ENCODE measurements around the gene PCDHGA8.
"Not testable (repeated sequence)": the region's sequence is repeated elsewhere in the genome, so short reads cannot be mapped to it uniquely, and the experiment has no call there.

Gene PCDHGA8

GRCh38 chr5:141384471-141385267 lies 7.8 kb upstream of the PCDHGA8 start:
- FAIRE-seq (no peak), DNase-seq (ENCODE audit: insufficient read length, low spot score) (no peak)
- TF ChIP-seq SPI1 (IDR thresholded peaks at IDR 0.05; ENCODE audit: low read depth, low read length), result no peak

- not testable (repeated sequence) for DNase-seq (ENCODE audit: insufficient read length, low spot score); FAIRE-seq
Observed at GRCh38 chr5:141387557-141388311, 4.7 kb upstream of the PCDHGA8 start, which contains the start of gene PCDHGB4. Gene PCDHGB4, plus strand, starts transcription at chr5:141387698. Its CDS starts 187 bp downstream, at chr5:141387885.

- TF ChIP-seq POU2F2 (IDR thresholded peaks at IDR 0.05; ENCODE audit: low read depth, low read length), result no peak
- no peak for TF ChIP-seq POLR2AphosphoS5 (IDR thresholded peaks at IDR 0.05; ENCODE audit: low read depth, low read length)
- no peak for TF ChIP-seq POLR2A (IDR thresholded peaks at IDR 0.05; ENCODE audit: low read depth, low read length)
- no peak for TF ChIP-seq TAF1 (IDR thresholded peaks at IDR 0.05; ENCODE audit: low read depth, low read length)
- TF ChIP-seq PAX5 (IDR thresholded peaks at IDR 0.05; ENCODE audit: insufficient read depth, low read length, severe bottlenecking), result no peak
- no peak for TF ChIP-seq SPI1 (IDR thresholded peaks at IDR 0.05; ENCODE audit: low read depth, low read length)
- no peak for FAIRE-seq
- DNase-seq (ENCODE audit: insufficient read length, low spot score), result no peak
Observed at GRCh38 chr5:141388661-141389060, 3.8 kb upstream of the PCDHGA8 start.

- FAIRE-seq (no peak), DNase-seq (ENCODE audit: insufficient read length, low spot score) (no peak)
- TF ChIP-seq POLR2A (IDR thresholded peaks at IDR 0.05; ENCODE audit: low read depth, low read length) (no peak), TAF1 (IDR thresholded peaks at IDR 0.05; ENCODE audit: low read depth, low read length) (no peak), PAX5 (IDR thresholded peaks at IDR 0.05; ENCODE audit: insufficient read depth, low read length, severe bottlenecking) (no peak), POLR2AphosphoS5 (IDR thresholded peaks at IDR 0.05; ENCODE audit: low read depth, low read length) (no peak), SPI1 (IDR thresholded peaks at IDR 0.05; ENCODE audit: low read depth, low read length) (no peak)
Observed at GRCh38 chr5:141389153-141390042, 3.0 kb upstream of the PCDHGA8 start.

GRCh38 chr5:141393267-141393666 lies 834 bp downstream of the PCDHGA8 start:
- FAIRE-seq, result no peak
- TF ChIP-seq SPI1 (IDR thresholded peaks at IDR 0.05; ENCODE audit: low read depth, low read length) (no peak), POLR2A (IDR thresholded peaks at IDR 0.05; ENCODE audit: low read depth, low read length) (no peak), POLR2AphosphoS5 (IDR thresholded peaks at IDR 0.05; ENCODE audit: low read depth, low read length) (no peak), POU2F2 (IDR thresholded peaks at IDR 0.05; ENCODE audit: low read depth, low read length) (no peak), PAX5 (IDR thresholded peaks at IDR 0.05; ENCODE audit: insufficient read depth, low read length, severe bottlenecking) (no peak), TAF1 (IDR thresholded peaks at IDR 0.05; ENCODE audit: low read depth, low read length) (no peak)

GRCh38 chr5:141394401-141395187 lies 2.2 kb downstream of the PCDHGA8 start:
- not testable (repeated sequence) for FAIRE-seq

More at GRCh38 chr5:141393267-141393666, 834 bp downstream of the PCDHGA8 start:
- no peak for DNase-seq (ENCODE audit: insufficient read length, low spot score)

GRCh38 chr5:141397756-141398551 lies 5.5 kb downstream of the PCDHGA8 start, which contains the start of gene PCDHGB5:
Gene PCDHGB5, plus strand, starts transcription at chr5:141397947. Its CDS starts 181 bp downstream, at chr5:141398128.
- FAIRE-seq; DNase-seq (ENCODE audit: insufficient read length, low spot score): not testable (repeated sequence)

More at GRCh38 chr5:141394401-141395187, 2.2 kb downstream of the PCDHGA8 start:
- DNase-seq (ENCODE audit: insufficient read length, low spot score), result not testable (repeated sequence)

GRCh38 chr5:141398608-141399007 lies 6.2 kb downstream of the PCDHGA8 start:
- no peak for DNase-seq (ENCODE audit: insufficient read length, low spot score)
- FAIRE-seq, result no peak
- no peak for TF ChIP-seq SPI1 (IDR thresholded peaks at IDR 0.05; ENCODE audit: low read depth, low read length)
- TF ChIP-seq TAF1 (IDR thresholded peaks at IDR 0.05; ENCODE audit: low read depth, low read length), result no peak
- TF ChIP-seq POLR2A (IDR thresholded peaks at IDR 0.05; ENCODE audit: low read depth, low read length), result no peak
- no peak for TF ChIP-seq PAX5 (IDR thresholded peaks at IDR 0.05; ENCODE audit: insufficient read depth, low read length, severe bottlenecking)
- no peak for TF ChIP-seq POU2F2 (IDR thresholded peaks at IDR 0.05; ENCODE audit: low read depth, low read length)
- no peak for TF ChIP-seq POLR2AphosphoS5 (IDR thresholded peaks at IDR 0.05; ENCODE audit: low read depth, low read length)
